NT2/D1 (cell line): Measurements from ENCODE around the gene MPDU1.

Experiments
- DNase-seq: peaks from one replicate; pipeline ENCODE4 v3.0.0-alpha.2; 2011; ENCODE audit warnings: low read depth, low spot score
- H3K27me3 ChIP-seq: 2 replicates; pipeline ENCODE4 v1.6.0; 2011; ENCODE audit warnings: mild to moderate bottlenecking; ENCODE audit not compliant: insufficient read length, insufficient read depth
- H3K36me3 ChIP-seq: 2 replicates; pipeline ENCODE4 v1.6.1; 2011; ENCODE audit warnings: mild to moderate bottlenecking, low read length, mixed read lengths; ENCODE audit not compliant: insufficient read depth, insufficient read length
- H3K4me1 ChIP-seq: 2 replicates; pipeline ENCODE4 v1.5.1; 2011; ENCODE audit not compliant: insufficient read depth, insufficient read length
- H3K4me3 ChIP-seq: 2 replicates; pipeline ENCODE4 v1.5.1; 2011; ENCODE audit warnings: low read depth; ENCODE audit not compliant: insufficient read length
- H3K9ac ChIP-seq: 2 replicates; pipeline ENCODE4 v1.6.0; 2011; ENCODE audit warnings: low read depth; ENCODE audit not compliant: insufficient read length
- H3K9me3 ChIP-seq: 2 replicates; pipeline ENCODE4 v1.5.1; 2011; ENCODE audit warnings: mild to moderate bottlenecking, low read length; ENCODE audit not compliant: insufficient read depth
- SUZ12 ChIP-seq: IDR thresholded peaks from 2 replicates; pipeline ENCODE4 v1.6.1; 2011; ENCODE audit not compliant: insufficient read length, insufficient read depth; ENCODE audit errors: extremely low read depth
- YY1 ChIP-seq: IDR thresholded peaks from 2 replicates; pipeline ENCODE4 v1.6.1; 2011; ENCODE audit not compliant: insufficient read length, insufficient read depth
- ZNF274 ChIP-seq: IDR thresholded peaks from 2 replicates; pipeline ENCODE4 v1.6.1; 2011; ENCODE audit warnings: mild to moderate bottlenecking, low read depth, low read length

The MPDU1 gene

DNA sequence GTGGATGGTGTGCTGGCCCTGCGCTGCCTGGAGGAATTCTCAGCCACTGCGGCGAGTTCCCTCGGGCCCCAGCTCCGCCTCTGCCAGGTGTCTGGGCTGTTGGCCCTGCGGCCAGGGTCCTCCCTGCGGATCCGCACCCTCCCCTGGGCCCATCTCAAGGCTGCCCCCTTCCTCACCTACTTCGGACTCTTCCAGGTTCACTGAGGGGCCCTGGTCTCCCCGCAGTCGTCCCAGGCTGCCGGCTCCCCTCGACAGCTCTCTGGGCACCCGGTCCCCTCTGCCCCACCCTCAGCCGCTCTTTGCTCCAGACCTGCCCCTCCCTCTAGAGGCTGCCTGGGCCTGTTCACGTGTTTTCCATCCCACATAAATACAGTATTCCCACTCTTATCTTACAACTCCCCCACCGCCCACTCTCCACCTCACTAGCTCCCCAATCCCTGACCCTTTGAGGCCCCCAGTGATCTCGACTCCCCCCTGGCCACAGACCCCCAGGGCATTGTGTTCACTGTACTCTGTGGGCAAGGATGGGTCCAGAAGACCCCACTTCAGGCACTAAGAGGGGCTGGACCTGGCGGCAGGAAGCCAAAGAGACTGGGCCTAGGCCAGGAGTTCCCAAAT, 26.4 kb upstream of the MPDU1 start:
- no peaks in the 10 kb centered on the region for H3K36me3 ChIP-seq
- H3K27me3 ChIP-seq, result no peaks in the 10 kb centered on the region
- no peaks in the 10 kb centered on the region for H3K9me3 ChIP-seq
- no peak overlapping the region for H3K4me3 ChIP-seq
- TF ChIP-seq SUZ12 (no peak), YY1 (no peak), ZNF274 (no peak)
- H3K9ac ChIP-seq, result peak overlapping the region; percentile 61
- H3K4me1 ChIP-seq, result peaks cover 26% of the 10 kb centered on the region
- DNase-seq, result no peak

DNA sequence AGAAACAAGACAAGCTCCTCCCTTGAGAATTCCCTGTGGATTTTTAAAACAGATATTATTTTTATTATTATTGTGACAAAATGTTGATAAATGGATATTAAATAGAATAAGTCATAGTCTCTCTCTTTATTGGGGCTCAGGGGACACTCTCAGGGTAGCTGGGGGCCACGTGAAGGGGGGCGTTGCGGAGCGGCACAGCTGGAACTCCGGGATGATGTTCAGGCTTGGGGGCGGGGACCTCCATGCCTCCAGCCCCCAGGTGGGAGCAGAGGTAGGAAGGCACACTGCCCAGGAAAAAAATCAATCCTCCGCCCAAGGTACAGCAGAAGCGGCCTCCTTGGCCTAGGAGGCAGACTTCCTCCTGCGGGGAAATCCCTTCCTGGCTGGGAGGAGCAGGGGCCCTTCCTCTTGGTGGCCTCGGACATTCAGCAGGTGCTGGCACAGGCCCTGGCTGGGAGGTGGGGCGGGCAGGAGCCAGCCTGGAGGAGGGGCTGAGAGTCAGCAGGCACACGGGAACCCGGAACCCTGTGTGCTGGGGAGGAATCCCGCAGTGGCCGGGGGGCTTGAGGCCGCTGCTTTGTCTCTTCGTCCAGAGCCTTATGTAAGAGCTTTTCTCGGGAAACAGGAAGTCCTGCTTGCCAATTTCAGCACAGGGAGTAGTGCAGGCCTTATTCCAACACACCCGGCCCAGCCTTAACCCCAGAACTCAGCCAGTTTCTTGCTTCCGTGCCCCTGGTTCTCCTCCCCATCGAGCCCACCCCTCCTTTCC, 25.7 kb upstream of the MPDU1 start:
- H3K9ac ChIP-seq, result peak overlapping the region; percentile 74
- DNase-seq, result no peak
- peak overlapping the region; percentile 8 for H3K4me3 ChIP-seq
- peaks cover 3% of the 10 kb centered on the region for H3K36me3 ChIP-seq
- H3K4me1 ChIP-seq, result peaks cover 26% of the 10 kb centered on the region
- no peaks in the 10 kb centered on the region for H3K9me3 ChIP-seq
- H3K27me3 ChIP-seq, result no peaks in the 10 kb centered on the region
- TF ChIP-seq SUZ12 (no peak), ZNF274 (no peak), YY1 (no peak)

DNA sequence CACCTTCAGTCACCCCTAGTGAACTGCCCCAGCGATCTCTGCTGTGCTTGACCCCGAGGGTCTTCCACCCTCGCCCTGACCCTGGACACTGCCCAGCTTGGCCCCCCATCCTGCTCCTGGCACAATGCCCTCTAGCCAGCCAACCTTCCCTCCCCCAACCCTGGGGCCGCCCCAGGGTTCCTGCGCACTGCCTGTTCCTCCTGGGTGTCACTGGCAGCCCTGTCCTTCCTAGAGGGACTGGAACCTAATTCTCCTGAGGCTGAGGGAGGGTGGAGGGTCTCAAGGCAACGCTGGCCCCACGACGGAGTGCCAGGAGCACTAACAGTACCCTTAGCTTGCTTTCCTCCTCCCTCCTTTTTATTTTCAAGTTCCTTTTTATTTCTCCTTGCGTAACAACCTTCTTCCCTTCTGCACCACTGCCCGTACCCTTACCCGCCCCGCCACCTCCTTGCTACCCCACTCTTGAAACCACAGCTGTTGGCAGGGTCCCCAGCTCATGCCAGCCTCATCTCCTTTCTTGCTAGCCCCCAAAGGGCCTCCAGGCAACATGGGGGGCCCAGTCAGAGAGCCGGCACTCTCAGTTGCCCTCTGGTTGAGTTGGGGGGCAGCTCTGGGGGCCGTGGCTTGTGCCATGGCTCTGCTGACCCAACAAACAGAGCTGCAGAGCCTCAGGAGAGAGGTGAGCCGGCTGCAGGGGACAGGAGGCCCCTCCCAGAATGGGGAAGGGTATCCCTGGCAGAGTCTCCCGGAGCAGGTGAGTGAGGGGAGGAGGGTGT, 24.9 kb upstream of the MPDU1 start, which contains the start of gene TNFSF13:
TSS of gene TNFSF13 (plus strand) at position 207 of the 776 bp plus-strand sequence. CDS start at position 497, 290 bp downstream.
- H3K4me3 ChIP-seq, result peak within 1 kb of the TSS; percentile 8
- no peak for TF ChIP-seq SUZ12
- TF ChIP-seq YY1, result no peak
- no peak for TF ChIP-seq ZNF274
- H3K9ac ChIP-seq, result peak within 1 kb of the TSS; percentile 74
- H3K27me3 ChIP-seq, result no peaks in the 10 kb centered on the region
- no peaks in the 10 kb centered on the region for H3K9me3 ChIP-seq
- no peak for DNase-seq
- H3K4me1 ChIP-seq, result peaks cover 26% of the 10 kb centered on the region
- H3K36me3 ChIP-seq, result peaks cover 11% of the 10 kb centered on the region

DNA sequence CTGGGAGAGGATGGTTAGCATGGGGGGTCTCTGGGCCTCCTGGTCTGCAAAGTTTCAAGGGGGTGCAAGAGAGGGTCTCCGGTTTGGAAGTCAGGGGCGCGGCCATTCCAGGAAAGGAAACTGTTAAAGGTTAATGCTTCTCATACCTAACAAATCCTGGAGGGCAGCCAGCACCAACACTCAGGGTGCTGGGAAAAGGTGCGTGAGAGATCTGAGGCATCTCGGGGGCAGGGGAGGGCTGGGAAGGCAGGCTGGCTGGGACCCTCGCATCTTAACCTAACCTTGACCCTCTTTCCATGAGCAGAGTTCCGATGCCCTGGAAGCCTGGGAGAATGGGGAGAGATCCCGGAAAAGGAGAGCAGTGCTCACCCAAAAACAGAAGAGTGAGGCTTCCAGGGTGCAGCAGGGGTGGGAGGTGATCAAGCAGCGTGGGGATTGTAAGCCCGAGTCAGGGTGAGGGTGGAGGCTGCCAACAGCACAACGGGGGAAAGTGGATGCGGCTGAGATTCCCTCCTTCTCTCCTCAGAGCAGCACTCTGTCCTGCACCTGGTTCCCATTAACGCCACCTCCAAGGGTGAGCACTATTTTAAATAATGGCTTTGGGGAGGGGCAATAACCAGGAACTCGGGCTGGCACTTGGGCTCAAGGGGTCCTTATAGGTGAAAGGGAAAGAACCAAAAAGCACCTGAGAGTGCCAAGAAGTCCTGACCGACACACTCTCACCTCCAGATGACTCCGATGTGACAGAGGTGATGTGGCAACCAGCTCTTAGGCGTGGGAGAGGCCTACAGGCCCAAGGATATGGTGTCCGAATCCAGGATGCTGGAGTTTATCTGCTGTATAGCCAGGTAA, 24.1 kb upstream of the MPDU1 start:
- H3K9ac ChIP-seq, result peak overlapping the region; percentile 32
- H3K4me1 ChIP-seq, result peaks cover 26% of the 10 kb centered on the region
- H3K9me3 ChIP-seq, result no peaks in the 10 kb centered on the region
- H3K36me3 ChIP-seq, result peaks cover 19% of the 10 kb centered on the region
- no peak overlapping the region for H3K4me3 ChIP-seq
- TF ChIP-seq ZNF274 (no peak), YY1 (no peak), SUZ12 (no peak)
- H3K27me3 ChIP-seq, result no peaks in the 10 kb centered on the region
- DNase-seq, result no peak

DNA sequence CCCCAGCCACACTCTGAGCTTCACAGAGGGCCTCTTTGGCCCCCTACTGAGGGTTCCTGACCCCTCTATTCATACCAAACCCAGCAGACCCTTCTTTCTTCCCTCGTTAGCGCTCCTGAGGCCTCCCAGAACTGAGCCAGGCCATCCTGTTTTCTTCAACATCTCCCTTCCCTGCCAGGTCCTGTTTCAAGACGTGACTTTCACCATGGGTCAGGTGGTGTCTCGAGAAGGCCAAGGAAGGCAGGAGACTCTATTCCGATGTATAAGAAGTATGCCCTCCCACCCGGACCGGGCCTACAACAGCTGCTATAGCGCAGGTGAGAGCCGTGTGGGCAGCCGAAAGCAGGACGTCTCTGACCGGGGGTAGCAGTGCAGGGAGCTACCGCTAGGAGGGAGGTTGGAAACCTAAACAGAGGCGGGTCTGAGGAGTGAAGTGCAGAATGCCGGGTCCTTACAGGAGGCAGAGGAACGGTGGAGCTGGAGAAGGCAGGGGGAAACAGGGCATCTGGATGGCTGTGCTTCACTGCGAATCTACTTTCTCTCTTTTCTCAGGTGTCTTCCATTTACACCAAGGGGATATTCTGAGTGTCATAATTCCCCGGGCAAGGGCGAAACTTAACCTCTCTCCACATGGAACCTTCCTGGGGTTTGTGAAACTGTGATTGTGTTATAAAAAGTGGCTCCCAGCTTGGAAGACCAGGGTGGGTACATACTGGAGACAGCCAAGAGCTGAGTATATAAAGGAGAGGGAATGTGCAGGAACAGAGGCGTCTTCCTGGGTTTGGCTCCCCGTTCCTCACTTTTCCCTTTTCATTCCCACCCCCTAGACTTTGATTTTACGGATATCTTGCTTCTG, 23.3 kb upstream of the MPDU1 start:
- peak overlapping the region; percentile 24 for H3K4me3 ChIP-seq
- no peaks in the 10 kb centered on the region for H3K9me3 ChIP-seq
- TF ChIP-seq YY1, result no peak
- no peak for TF ChIP-seq ZNF274
- no peak for TF ChIP-seq SUZ12
- peaks cover 27% of the 10 kb centered on the region for H3K36me3 ChIP-seq
- DNase-seq, result no peak
- H3K4me1 ChIP-seq, result peaks cover 26% of the 10 kb centered on the region
- peak overlapping the region; percentile 29 for H3K9ac ChIP-seq
- no peaks in the 10 kb centered on the region for H3K27me3 ChIP-seq

DNA sequence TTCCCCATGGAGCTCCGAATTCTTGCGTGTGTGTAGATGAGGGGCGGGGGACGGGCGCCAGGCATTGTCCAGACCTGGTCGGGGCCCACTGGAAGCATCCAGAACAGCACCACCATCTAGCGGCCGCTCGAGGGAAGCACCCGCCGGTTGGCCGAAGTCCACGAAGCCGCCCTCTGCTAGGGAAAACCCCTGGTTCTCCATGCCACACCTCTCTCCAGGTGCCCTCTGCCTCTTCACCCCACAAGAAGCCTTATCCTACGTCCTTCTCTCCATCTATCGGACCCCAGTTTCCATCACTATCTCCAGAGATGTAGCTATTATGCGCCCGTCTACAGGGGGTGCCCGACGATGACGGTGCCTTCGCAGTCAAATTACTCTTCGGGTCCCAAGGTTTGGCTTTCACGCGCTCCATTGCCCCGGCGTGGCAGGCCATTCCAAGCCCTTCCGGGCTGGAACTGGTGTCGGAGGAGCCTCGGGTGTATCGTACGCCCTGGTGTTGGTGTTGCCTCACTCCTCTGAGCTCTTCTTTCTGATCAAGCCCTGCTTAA, 22.6 kb upstream of the MPDU1 start:
- no peak for DNase-seq
- no peaks in the 10 kb centered on the region for H3K27me3 ChIP-seq
- H3K4me1 ChIP-seq, result peaks cover 26% of the 10 kb centered on the region
- no peaks in the 10 kb centered on the region for H3K9me3 ChIP-seq
- TF ChIP-seq ZNF274 (no peak), YY1 (no peak), SUZ12 (no peak)
- H3K9ac ChIP-seq, result peak overlapping the region; percentile 85
- H3K36me3 ChIP-seq, result peaks cover 34% of the 10 kb centered on the region
- H3K4me3 ChIP-seq, result peak overlapping the region; percentile 53
